Activated CD4-positive, CD25-positive, alpha-beta regulatory T cell (primary cell): ENCODE data around the gene MYOM1.

Experiments
- DNase-seq, 4 experiments: peaks; one replicate each; lab custom pipeline; 2025; lab: John Stamatoyannopoulos, UW

The MYOM1 gene

GRCh38 chr18:3186678-3187658 is 32.8 kb downstream of the MYOM1 start:
- DNase-seq = no peak

GRCh38 chr18:3184275-3184963 is 35.3 kb downstream of the MYOM1 start:
- DNase-seq = no peak

DNA sequence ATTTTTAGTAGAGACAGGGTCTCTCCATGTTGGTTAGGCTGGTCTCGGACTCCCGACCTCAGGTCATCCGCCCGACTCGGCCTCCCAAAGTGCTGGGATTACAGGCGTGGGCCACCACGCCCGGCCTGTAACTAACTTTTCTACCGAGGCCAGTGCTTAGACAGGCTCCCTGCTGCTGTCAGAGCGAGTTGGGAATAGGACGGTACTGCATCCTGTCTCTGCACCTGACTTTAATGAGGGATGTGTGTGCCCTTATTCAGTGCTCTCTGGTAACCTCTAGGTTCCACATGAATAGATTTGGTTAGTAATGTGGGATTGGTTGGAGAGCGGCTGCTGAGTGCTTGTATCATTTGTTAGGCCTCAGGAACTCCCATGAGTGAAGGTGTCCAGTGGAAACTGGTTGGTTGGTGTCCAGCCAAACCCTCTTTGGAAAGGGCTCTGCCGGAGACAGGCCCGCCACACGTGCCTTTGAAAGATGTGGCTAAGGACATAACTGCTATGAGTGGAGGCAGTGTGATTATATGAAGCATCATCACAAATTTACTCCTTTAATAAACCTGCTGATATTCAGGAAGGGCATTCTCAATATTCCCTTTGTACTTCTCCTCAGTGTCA is 36.6 kb downstream of the MYOM1 start:
- no peak for DNase-seq

DNA sequence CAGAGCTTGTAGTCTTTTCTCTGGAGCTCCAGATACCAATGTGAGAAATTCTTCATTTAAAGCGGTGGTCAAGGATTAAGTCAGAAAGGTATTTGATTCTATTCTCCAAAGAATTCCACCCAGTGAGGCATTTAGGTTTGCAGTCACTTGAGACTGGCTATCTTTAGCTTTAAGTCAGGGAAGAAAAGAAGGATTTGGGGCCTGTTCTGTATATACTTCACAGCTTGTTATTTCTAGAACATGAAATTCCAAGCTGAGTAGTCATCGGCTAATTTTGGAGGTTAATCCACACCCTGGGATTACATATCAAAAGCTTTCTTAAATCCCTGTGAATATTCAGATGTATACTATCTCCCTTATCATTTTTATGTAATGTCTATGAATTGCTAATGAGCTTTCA is 39.4 kb downstream of the MYOM1 start:
- no peak for DNase-seq

GRCh38 chr18:3179430-3180089 is 40.2 kb downstream of the MYOM1 start:
- no peak for DNase-seq

GRCh38 chr18:3177902-3178687 is 41.7 kb downstream of the MYOM1 start:
- DNase-seq = no peak

DNA sequence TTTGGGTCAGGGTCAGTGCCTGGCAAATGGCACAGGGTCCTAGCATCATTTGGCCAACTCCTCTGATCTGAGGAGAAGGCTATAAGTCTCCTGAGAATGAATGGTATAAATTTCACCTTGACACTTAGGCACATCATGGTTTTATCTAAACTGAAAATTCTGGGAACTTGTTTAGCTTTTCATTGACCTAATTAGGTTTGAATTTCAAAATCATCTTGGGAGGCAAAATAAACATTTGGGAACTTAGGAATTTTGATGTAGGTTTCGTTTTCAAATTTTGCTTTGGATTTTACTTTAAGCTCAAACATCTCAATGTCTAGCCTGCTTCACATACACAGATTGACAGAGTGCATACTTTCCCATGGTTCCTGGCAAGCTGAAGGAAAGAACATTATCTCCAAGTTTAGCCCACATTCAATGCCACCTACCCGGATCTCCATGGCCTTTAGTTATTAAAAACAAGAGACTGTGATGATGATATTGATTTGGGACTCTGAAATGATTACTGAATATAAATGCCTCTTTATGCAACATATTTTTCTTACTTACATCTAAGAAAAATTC is 44.5 kb downstream of the MYOM1 start:
- no peak for DNase-seq

DNA sequence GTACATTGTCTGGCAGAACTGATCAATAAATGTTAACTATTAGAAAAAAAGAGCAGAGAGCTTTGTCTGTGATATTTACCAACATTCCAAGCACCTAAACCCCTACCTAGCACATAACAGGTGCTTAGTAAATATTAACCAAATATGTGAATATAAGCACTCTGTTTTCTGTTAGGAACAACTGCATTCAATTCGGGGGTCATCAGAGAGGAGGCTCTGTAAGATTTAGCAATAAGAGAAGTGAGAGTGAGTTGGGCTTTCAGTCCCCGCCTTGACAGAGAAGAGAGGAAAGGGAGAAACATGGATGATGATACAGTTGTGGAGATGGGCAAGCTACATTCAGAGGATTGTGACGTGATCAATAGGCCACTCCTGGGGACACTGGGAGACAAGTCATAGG is 47.7 kb downstream of the MYOM1 start:
- DNase-seq = no peak

DNA sequence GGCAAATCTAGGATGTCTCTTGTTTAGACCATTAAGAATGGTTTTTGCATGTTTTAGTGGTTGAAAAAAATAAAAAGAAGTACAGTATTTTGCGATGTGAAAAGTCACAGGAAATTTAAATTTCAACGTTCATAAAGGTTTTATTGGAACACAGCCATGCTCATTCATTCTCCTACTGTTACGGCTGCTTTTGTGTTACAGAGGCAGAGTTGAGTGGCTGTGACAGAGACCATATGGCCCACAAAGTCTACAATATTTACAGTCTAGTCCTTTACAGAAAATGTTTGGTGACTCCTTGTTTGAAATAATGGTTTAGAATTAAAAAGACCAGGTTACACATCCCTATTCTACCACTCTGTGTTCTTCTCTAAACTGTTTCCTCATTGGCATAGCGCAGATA is 48.1 kb downstream of the MYOM1 start:
- no peak for DNase-seq

GRCh38 chr18:3170441-3171161 is 49.2 kb downstream of the MYOM1 start:
- no peak for DNase-seq

DNA sequence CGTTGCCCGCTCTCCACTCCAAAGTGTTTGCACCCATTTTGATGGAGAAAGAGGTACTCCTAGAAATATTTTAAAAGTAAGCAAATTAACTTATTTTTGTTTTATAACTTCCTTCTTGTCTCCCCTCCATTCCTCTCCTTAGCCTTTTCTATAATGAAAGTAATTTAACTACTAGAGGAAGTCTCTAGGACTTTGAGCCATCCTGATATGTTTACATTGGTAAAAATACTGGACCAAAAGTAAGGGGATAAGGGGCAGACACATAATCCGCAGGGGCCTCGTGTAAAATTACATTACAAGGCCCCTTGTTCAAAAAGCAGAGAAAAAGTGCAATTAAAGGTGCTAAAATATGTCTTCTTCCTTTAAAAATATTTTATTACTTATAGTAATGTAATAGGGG is 55.4 kb downstream of the MYOM1 start:
- no peak for DNase-seq

DNA sequence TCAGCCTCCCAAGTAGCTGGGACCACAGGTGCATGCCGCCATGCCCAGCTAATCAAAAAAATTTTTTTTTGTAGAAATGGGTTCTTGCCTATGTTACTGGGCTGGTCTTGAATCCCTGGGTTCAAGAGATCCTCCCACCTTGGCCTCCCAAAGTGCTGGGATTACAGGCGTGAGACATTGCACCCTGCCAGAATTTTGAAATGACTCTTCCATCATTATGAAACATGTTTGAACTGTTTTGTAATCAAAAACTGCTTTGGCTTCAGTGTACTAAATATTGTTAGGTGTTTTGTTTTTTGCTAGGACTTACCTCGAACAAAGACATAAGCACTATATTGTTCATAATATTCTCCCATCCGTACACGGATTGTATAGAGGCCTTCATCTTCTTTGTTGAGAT is 55.8 kb downstream of the MYOM1 start:
- no peak for DNase-seq

DNA sequence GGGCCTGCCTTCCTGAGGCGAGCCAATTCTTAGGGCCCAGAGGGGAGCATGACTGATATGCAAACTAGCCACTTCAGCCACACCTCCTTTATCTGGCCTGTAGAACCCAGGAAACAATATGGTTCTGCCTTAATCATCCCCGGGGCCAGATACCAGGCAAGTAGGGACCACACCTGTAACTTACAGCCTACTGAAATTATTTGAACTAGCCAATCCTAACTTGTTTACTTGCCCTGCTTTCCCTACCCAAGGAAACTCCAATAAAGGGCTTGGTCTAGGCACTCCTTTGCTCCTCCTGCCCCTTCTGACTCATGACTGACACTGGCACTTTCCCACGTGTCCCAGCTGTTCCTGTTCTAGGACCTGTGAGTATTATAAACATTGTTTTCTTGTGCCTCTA is 57.6 kb downstream of the MYOM1 start:
- no peak for DNase-seq

DNA sequence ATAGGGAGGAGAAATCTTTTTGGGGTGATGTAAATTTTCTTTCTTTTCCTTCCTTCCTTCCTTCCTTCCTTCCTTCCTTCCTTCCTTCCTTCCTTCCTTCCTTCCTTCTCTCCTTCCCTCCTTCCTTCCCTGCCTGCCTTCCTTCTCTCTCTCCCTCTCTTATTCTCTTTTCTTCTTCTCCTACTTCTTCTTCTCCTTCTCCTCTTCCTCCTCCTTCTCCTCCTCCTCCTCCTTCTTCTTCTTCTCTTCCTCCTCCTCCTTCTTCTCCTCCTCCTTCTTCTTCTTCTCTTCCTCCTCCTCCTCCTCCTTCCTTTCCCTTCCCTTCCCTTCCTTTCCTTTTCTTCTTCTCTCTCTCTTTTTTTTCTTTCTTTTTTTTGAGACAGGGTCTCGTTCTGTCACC is 59.9 kb downstream of the MYOM1 start:
- no peak for DNase-seq

DNA sequence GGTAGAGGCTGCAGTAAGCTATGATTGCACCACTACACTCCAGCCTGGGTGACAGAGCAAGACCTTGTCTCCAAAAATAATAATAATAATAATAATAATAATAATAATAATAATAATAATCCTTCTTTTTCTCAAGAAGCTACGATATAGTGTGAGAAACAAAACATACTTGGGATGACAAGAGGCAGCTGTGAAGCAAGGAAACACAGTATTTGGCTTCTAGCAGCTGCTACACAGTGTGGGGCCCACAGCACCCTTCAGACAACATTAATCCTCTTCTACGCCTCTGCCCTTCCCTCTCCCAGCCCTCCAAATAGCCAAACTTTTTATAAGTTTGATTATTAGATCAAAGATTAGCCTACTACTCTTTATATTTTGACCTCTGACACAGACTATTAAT is 62.2 kb downstream of the MYOM1 start:
- DNase-seq = no peak

DNA sequence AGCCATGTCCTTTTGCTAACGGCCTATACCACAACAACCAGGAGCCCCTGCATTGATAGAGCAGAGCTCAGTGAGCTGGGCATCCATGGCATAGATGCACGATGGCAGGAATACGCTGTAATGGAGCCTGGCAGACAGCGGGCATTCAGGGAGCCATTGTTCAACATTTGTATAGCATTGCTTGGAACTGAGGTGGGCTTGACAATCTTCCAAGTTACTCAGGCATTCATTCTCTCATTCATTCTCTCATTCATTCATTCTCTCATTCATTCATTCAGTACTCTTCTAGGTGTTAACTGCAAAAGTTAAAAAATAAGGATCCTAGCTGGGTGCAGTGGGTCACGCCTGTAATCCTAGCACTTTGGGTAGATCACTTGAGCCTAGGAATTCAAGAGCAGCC is 62.7 kb downstream of the MYOM1 start:
- DNase-seq = no peak

DNA sequence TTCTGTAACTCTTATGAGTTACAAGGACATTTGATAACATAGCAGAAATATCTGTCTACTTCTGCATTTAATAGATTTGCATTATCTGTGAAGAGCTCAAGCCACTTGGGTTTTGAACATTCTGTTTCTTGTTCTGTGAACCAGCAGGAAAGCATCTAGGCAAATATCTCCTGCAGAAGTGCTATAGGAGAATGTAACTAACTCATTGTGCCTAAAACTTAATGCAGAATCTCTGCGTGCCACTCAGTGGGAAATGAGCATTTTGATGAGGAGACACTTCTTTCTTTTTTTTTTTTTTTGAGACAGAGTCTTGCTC is 63.5 kb downstream of the MYOM1 start:
- no peak for DNase-seq

GRCh38 chr18:3154214-3154613 is 65.6 kb downstream of the MYOM1 start:
- no peak for DNase-seq

DNA sequence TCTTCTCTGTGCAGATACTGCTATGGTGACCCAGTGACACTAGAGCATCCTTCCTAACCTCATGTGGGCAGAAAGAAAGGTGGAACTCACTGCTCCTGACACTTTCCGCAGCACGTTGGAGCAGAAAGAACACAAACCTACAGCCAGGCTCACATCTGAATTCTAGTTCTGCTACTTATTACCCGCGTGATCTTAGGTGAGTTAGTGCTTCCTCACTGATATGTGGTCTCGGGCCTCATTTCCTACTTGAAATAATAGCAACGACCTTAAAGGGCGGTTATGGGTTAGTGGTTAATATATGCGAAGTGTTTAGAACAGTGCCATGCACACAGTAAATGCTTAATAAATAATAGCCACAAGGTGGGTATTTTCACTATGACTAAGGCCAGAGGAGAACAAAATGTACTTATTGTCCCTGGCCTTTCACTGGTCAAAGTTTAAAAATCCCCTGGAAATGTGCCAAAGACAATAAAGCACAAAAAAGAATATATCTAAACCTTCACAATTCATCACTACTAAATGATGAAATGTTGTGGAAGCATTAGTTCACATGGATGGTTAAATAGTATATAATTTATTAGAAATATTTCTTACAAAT is 66.6 kb downstream of the MYOM1 start:
- no peak for DNase-seq

DNA sequence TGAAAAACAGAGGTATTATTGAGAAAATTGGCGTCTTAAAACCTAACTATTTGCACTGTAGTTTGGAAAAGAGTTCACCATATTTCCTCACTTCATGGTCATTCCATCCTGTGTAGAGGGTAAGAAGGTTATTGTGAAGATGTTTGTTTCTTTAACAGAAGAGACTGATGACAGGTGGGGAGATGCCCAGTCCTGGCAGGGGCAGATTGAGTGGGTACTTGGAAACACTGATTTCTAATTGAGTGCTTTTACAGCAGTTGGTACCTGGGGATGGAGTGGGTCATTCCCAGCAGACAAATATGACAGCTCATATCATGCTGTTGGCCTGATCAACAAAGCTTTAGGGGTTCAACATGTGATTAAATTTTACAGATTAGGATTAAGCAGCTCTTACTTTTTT is 67.5 kb downstream of the MYOM1 start:
- no peak for DNase-seq
